BE2C (cell line): ENCODE data around the gene KLHL35.

ENCODE experiments used
- DNase-seq: peaks from one replicate; pipeline ENCODE4 v3.0.0-alpha.2; 2020
- H3K27me3 ChIP-seq: fragments of 250-450 bp; sonication (Bioruptor Pico); 2 replicates; pipeline ENCODE4 v1.5.1; 2020; ENCODE audit warnings: mild to moderate bottlenecking
- H3K36me3 ChIP-seq: fragments of 250-450 bp; sonication (Bioruptor Pico); 2 replicates; pipeline ENCODE4 v1.5.1; 2020; ENCODE audit warnings: mild to moderate bottlenecking
- H3K4me1 ChIP-seq: fragments of 250-450 bp; sonication (Bioruptor Pico); 2 replicates; pipeline ENCODE4 v1.5.1; 2020
- H3K4me3 ChIP-seq: 2 replicates; pipeline ENCODE4 v1.5.1; 2011; ENCODE audit warnings: low read depth, low read length
- H3K9me3 ChIP-seq: fragments of 250-450 bp; sonication (Bioruptor Pico); 2 replicates; pipeline ENCODE4 v1.5.1; 2020
- TF ChIP-seq, protein P1 (sequence below): IDR thresholded peaks from 2 replicates; pipeline ENCODE4 v1.5.1; 2012; ENCODE audit warnings: mild to moderate bottlenecking, low read depth, low read length

KLHL35 gene

DNA sequence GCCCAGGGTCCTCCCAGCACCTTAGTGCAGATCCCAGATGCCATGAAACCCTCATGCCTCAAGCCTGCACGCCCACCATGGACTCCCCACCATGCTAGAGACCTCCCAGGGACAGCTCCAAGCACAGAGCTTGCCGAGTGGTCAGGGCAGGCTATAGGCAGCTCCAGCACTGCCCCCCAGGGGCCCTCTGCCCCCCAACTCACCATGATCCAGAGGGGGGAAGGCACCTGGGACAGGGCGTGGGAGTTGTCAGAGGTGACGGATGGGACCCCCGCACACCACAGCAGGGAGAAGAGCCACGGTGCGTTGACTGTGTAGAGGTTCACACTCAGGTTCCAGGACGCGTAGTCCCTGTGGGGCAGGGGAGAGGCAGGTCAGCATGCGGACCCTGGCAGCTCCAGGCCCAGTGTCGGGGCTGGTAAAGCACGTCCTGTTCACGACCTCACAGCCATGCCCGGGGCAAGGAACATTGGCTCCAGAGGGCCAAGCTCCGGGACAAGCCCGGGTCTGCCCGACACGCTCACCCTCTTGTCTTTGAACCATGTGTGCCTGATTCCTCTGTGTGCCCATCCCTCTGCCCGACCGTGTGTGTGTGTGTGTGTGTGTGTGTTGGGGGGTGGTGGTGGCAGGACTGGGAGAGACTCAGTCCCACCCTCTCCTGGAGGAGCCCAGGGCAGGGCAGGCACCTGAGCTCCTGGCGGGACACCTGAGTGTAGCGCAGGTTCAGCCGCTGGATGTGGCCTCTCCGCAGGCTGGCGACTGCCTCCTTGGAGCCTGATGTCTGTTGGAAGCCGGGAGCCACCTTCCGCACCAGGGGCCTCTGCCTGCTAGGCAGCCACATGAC lies 8.2 kb upstream of the KLHL35 start:
- TF ChIP-seq, protein P1, sequence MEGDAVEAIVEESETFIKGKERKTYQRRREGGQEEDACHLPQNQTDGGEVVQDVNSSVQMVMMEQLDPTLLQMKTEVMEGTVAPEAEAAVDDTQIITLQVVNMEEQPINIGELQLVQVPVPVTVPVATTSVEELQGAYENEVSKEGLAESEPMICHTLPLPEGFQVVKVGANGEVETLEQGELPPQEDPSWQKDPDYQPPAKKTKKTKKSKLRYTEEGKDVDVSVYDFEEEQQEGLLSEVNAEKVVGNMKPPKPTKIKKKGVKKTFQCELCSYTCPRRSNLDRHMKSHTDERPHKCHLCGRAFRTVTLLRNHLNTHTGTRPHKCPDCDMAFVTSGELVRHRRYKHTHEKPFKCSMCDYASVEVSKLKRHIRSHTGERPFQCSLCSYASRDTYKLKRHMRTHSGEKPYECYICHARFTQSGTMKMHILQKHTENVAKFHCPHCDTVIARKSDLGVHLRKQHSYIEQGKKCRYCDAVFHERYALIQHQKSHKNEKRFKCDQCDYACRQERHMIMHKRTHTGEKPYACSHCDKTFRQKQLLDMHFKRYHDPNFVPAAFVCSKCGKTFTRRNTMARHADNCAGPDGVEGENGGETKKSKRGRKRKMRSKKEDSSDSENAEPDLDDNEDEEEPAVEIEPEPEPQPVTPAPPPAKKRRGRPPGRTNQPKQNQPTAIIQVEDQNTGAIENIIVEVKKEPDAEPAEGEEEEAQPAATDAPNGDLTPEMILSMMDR, result no peak
- no peak overlapping the region for H3K4me3 ChIP-seq
- DNase-seq, result no peak
- H3K9me3 ChIP-seq, result no peaks in the 10 kb centered on the region
- H3K27me3 ChIP-seq, result no peaks in the 10 kb centered on the region
- no peaks in the 10 kb centered on the region for H3K4me1 ChIP-seq
- H3K36me3 ChIP-seq, result no peaks in the 10 kb centered on the region

DNA sequence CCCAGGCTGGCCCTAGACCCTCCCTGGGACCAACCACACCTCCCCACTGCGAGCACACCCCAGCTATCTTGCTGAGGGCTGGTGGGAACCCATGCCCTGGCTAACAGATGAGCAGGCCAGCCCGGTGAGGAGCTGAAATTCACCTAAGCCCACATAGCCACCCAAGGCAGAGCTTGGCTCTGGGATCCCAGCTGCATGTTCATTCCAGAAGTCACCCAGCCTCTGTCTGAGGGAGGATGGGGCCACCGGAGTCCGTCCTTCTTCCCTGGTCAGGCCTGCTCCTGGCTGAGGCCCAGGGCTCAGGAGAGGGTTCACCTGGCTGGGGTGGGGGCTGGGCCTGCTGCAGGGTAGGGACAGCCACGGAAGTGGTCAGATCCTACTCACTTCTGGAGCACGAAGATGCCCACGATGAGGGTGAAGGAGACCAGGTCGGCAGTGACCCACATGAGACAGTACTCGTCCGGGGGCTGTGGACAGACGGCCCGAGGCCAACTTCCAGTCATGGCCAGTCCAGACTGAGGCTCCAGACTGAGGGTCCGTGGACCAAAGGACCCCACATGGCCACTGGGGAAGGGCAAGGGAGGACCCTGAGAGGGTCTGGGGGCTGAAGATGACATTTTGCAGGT lies 6.6 kb upstream of the KLHL35 start:
- no peaks in the 10 kb centered on the region for H3K27me3 ChIP-seq
- no peak overlapping the region for H3K4me3 ChIP-seq
- no peaks in the 10 kb centered on the region for H3K9me3 ChIP-seq
- no peaks in the 10 kb centered on the region for H3K4me1 ChIP-seq
- TF ChIP-seq, protein P1, result no peak
- DNase-seq, result no peak
- no peaks in the 10 kb centered on the region for H3K36me3 ChIP-seq

DNA sequence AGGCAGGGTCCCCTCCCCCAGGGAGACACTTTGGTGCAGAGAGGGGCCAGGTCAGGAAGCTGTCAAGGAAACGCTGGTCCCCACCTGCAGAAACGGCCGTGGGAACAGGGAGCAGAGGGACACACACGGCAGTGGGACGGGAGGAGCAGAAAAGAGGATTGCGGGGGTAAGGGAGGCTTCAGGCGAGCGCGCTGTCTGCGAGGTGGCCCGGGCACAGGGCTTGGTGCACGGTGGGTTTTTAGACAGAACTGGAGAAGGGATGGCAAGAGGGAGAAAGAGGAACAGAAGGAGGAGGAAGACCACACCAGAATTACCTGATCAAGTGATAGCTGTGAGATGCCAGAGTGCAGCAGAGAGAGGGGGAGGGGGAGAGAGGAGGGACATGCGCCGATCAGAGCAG lies 6.0 kb upstream of the KLHL35 start:
- Histone ChIP-seq H3K36me3 (no peaks in the 10 kb centered on the region), H3K4me3 (no peak overlapping the region), H3K27me3 (no peaks in the 10 kb centered on the region), H3K4me1 (no peaks in the 10 kb centered on the region), H3K9me3 (no peaks in the 10 kb centered on the region)
- TF ChIP-seq, protein P1, result no peak
- no peak for DNase-seq

DNA sequence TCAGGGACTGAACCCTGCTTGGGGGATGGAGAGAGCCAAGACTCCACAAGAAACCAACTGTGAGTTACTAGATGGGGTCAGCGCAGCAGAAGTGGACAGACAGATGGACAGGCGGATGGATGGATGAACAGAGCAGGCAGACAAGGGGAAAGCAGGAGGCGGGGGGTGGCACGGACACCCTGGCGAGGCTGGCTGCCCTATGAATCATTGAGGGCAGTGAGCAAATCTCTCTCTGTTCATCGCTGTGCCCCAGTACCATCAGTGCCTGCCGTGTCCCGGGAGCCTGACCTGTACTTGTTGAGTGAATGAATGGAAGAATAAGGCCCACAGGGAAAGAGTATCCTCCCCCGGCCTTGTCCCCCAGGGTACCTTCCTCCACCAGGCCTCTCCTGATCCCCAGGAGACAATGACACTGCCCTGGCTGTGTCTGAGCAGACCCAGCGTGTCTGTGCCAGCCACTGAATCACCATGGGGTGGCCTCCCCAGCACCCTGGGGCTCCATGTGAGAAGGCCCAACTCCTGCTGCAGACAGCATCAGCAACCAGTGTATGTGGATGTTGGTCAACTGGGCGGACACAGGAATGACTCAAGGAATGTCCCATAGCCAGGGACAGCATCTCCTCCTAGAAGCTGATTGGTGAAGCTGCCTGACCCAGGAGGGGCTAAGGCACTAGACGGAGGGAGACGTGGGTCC lies 5.1 kb upstream of the KLHL35 start:
- Histone ChIP-seq H3K36me3 (no peaks in the 10 kb centered on the region), H3K27me3 (no peaks in the 10 kb centered on the region), H3K4me1 (no peaks in the 10 kb centered on the region), H3K4me3 (no peak overlapping the region), H3K9me3 (no peaks in the 10 kb centered on the region)
- no peak for DNase-seq
- TF ChIP-seq, protein P1, result no peak

DNA sequence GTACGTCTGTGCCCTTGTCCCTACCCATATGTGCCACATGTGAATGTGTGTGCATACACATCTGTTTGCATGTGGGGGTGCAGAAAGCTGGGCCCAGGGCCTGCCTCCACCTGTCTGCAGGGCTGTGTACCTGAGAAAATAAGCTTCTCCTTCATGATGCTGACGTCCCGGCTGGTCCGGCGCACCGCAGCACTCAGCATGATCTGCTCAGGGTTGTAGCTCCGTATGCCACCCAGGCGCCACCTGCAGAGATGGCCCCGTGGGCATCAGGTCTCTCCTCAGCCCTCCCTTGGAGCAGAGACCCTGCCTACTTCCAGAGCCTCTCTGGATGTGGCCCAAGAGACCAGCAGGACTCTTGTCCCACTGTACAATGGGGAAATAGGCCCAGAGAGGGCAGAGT lies 3.8 kb upstream of the KLHL35 start:
- Histone ChIP-seq H3K4me3 (no peak overlapping the region), H3K36me3 (no peaks in the 10 kb centered on the region), H3K4me1 (no peaks in the 10 kb centered on the region), H3K9me3 (no peaks in the 10 kb centered on the region), H3K27me3 (peaks cover 6% of the 10 kb centered on the region)
- TF ChIP-seq, protein P1, result no peak
- no peak for DNase-seq
